Measurements from ENCODE around the gene FHAD1. TPM values are rescaled to one million over a fixed set of nuclear protein-coding genes. Genes with fewer than 3 reads are reported as not detected.

The FHAD1 gene
- total and polyA plus RNA-seq, 8 donors, result 0.75 to 5.5 (median 2.1) TPM

GRCh38 chr1:15320267-15320666 lies 73.2 kb downstream of the FHAD1 start:
- TF ChIP-seq CTCF (IDR thresholded peaks at IDR 0.05), result no peak
- no peaks in the 10 kb centered on the region for H3K27me3 ChIP-seq
- FAIRE-seq (no peak), ATAC-seq (no peak), DNase-seq (no peak)
- no peak overlapping the region for H3K27ac ChIP-seq
- no peaks in the 10 kb centered on the region for H3K36me3 ChIP-seq
- no peaks in the 10 kb centered on the region for H3K9me3 ChIP-seq
- intact Hi-C loops (cut with DNase I), result no loop called here
- peaks cover 0 to 4% (median 0%) of the 10 kb centered on the region in 3 donors for H3K4me1 ChIP-seq
- WGBS, 2 donors, result 95 to 97% methylated on average over 5 of the region's 5 CpGs
- H3K4me3 ChIP-seq, result no peak overlapping the region

GRCh38 chr1:15321601-15322000 lies 74.6 kb downstream of the FHAD1 start:
- intact Hi-C loops (cut with DNase I), result no loop called here
- DNase-seq (no peak), ATAC-seq (no peak), FAIRE-seq (no peak)
- no peak for TF ChIP-seq CTCF (IDR thresholded peaks at IDR 0.05)
- Histone ChIP-seq H3K4me1 (peaks cover 0 to 4% (median 0%) of the 10 kb centered on the region in 3 donors), H3K4me3 (no peak overlapping the region), H3K27me3 (no peaks in the 10 kb centered on the region), H3K36me3 (no peaks in the 10 kb centered on the region), H3K9me3 (no peaks in the 10 kb centered on the region), H3K27ac (no peak overlapping the region)
- 81 to 93% methylated on average over 2 of the region's 2 CpGs for WGBS, 2 donors

- H3K27me3 ChIP-seq, result no peaks in the 10 kb centered on the region
- H3K36me3 ChIP-seq, result no peaks in the 10 kb centered on the region
- H3K9me3 ChIP-seq, result no peaks in the 10 kb centered on the region
- no peak for FAIRE-seq
- ATAC-seq, result peak; percentile 71 to 81 (median 78)
- peak; percentile 71 to 83 (median 72) for DNase-seq
- intact Hi-C loops (cut with DNase I), result no loop called here
- TF ChIP-seq CTCF (IDR thresholded peaks at IDR 0.05), result no peak
- peak overlapping the region in 3 of 4 donors; percentile 46 to 73 (median 68) for H3K27ac ChIP-seq
- H3K4me3 ChIP-seq, result peak overlapping the region in 2 of 4 donors; percentile 10 to 23
- 53 to 64% methylated on average over 14 of the region's 14 CpGs for WGBS, 2 donors
- H3K4me1 ChIP-seq, result peaks cover 0 to 4% (median 0%) of the 10 kb centered on the region in 3 donors
Measured at GRCh38 chr1:15322648-15323350, 75.8 kb downstream of the FHAD1 start.

- peak; percentile 96 to 98 (median 97) for TF ChIP-seq CTCF (IDR thresholded peaks at IDR 0.05)
- peaks cover under 1 to 8% (median 3%) of the 10 kb centered on the region in 3 donors for H3K4me1 ChIP-seq
- peak; percentile 81 to 91 (median 88) for ATAC-seq
- no peaks in the 10 kb centered on the region for H3K9me3 ChIP-seq
- H3K4me3 ChIP-seq, result peak overlapping the region in 2 of 4 donors; percentile 10 to 23
- H3K36me3 ChIP-seq, result no peaks in the 10 kb centered on the region
- peak; percentile 68 to 88 (median 80) for DNase-seq
- WGBS, 2 donors, result 23 to 26% methylated on average over 15 of the region's 15 CpGs
- FAIRE-seq, result no peak
- intact Hi-C loops (cut with DNase I), result no loop called here
- H3K27me3 ChIP-seq, result no peaks in the 10 kb centered on the region
- H3K27ac ChIP-seq, result peak overlapping the region in 3 of 4 donors; percentile 46 to 73 (median 68)
Measured at GRCh38 chr1:15323351-15323988, 76.4 kb downstream of the FHAD1 start.

Data from pancreas (tissue), 10 donors.